ENCODE measurements around the gene RUFY4.
"Not testable (repeated sequence)": the region's sequence is repeated elsewhere in the genome, so short reads cannot be mapped to it uniquely, and the experiment has no call there.

RUFY4 gene

DNA sequence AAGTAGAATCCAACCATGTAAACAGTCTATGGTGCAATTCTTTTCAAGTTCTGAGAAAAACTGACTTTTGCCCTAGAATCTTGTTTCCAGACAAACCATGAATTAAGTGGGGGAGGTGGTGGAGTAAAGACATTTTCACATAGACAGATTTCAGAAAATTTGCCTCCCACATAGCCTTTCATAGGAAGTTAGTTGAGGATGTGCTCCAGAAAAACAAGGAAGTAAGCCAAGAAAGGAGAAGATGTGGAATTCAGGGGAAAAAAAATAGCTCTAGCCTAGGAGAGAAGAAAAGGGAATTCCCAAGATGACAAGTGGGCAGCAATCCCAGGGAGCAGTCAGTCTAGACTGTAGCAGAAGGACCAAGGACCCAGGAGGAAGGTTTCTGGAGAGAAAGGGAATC lies 17.4 kb downstream of the RUFY4 start:
- no peak for DNase-seq (ENCODE audit: low spot score)

DNA sequence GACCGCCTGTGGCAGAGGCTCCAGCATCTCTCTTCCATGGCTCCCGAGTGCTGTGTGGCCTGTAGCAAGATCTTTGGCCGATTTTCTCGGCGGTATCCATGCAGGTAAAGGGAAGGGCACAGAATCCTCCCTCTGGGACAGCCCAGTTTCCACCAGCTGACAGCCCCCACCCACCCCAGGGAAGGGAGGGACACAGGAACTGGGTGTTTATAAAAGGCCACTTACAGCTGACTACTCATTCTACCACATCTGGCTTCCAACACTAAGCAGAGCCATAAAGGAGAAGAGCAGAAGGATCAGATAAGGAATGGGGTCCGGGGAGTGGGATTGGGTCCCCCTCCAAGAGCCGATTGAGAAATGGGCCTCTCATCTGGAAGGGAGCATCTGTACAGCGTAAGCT lies 20.2 kb downstream of the RUFY4 start:
- DNase-seq (ENCODE audit: low spot score): no peak

DNA sequence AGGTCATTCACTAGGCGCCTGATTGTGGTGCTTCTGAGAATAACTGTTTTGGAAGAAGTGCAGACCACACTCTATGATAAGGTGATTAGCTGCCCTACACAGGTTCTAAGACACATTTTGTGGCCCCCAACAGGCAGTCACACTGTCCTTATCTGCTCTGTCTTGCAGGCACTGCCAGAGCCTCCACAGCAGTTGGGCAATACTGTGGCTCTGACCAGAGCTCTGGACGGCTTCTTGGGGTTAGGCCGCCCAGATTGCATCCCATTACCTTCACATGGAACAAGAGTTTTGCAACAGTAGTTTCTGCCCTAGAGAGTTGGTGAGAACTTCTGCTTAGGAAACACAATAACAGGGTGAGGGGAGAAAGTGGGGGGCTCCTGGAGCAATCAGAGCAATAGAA lies 22.7 kb downstream of the RUFY4 start:
- DNase-seq (ENCODE audit: low spot score): no peak

DNA sequence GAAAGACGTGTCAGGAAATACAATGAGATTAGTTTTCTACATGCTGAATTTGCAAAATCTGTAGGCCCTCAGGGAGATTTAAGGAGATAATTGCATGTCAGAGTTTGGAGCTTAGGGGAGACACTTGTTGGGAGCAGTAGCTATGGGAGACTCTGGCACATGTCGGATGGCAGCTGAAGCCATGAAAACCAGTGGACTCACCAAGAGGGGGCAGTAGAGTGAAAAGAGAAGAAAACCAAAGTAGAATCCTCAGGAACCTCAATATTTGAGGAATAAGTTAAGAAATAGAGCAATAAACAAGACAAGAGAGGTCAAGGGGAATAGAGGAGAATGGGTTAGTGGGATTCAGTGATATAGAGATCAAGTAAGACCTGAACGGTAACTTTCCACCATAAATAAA lies 24.8 kb downstream of the RUFY4 start:
- DNase-seq (ENCODE audit: low spot score): no peak

DNA sequence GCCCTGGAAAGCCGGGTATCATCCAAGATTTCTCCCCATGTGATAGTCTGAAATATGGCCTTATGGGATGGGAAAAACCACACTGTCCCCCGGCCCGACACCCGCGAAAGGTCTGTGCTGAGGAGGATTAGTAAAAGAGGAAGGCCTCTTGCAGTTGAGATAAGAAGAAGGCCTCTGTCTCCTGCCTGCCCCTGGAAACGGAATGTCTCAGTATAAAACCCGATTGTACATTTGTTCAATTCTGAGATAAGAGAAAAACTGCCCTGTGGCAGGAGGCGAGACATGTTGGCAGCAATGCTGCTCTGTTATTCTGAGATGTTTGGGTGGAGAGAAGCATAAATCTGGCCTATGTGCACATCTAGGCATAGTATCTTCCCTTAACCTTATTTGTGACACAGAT lies 26.8 kb downstream of the RUFY4 start:
- no peak for DNase-seq (ENCODE audit: low spot score)

DNA sequence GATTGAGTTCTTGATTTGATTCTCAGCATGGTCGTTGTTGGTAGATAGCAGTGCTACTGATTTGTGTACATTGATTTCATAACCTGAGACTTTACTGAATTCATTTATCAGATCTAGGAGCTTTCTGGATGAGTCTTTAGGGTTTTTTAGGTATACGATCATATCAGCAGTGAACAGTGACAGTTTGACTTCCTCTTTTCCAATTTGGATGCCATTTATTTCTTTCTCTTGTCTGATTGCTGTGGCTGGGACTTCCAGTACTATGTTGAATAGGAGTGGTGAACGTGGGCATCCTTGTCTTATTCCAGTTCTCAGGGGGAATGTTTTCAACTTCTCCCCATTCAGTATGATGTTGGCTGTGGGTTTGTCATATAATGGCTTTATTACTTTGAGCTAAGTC lies 28.9 kb downstream of the RUFY4 start:
- DNase-seq (ENCODE audit: low spot score): no peak

DNA sequence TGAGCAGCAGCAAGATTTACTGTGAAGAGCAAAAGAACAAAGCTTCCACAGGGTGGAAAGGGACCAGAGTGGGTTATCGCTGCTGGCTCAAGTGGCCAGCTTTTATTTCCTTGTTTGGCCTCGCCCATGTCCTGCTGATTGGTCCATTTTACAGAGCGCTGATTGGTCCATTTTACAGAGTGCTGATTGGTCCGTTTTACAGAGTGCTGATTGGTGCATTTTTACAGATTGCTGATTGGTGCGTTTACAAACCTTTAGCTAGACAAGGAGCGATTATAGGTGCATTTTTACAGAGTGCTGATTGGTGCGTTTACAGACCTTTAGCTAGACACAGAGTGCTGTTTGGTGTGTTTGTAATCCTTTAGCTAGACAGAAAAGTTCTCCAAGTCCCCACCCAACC lies 39.8 kb downstream of the RUFY4 start:
- DNase-seq (ENCODE audit: low spot score): not testable (repeated sequence)

DNA sequence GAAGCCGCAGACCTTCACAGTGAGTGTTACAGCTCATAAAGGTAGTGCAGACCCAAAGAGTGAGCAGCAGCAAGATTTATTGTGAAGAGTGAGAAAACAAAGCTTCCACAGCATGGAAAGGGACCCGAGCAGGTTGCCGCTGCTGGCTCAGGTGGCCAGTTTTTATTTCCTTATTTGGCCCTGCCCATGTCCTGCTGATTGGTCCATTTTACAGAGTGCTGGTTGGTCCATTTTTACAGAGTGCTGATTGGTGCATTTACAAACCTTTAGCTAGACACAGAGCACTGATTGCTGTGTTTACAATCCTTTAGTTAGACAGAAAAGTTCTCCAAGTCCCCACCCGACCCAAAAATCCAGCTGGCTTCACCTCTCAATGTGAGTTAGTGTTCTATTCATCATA lies 52.7 kb downstream of the RUFY4 start:
- DNase-seq (ENCODE audit: low spot score): not testable (repeated sequence)

DNA sequence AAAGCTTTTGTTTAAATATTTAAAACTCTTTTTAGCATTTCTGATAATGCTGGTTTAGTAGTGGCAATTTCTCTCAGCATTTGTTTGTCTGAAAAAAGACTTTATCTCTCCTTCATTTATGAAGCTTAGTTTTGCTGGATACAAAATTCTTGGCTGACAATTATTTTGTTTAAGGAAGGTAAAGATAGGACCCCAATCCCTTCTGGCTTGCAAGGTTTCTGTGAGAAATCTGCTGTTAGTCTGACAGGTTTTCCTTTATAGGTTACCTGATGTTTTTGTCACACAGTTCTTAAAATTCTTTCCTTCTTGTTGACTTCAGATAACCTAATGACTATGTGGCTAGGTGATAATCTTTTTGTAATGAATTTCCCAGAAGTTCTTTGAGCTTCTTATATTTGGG lies 53.2 kb downstream of the RUFY4 start:
- not testable (repeated sequence) for DNase-seq (ENCODE audit: low spot score)

DNA sequence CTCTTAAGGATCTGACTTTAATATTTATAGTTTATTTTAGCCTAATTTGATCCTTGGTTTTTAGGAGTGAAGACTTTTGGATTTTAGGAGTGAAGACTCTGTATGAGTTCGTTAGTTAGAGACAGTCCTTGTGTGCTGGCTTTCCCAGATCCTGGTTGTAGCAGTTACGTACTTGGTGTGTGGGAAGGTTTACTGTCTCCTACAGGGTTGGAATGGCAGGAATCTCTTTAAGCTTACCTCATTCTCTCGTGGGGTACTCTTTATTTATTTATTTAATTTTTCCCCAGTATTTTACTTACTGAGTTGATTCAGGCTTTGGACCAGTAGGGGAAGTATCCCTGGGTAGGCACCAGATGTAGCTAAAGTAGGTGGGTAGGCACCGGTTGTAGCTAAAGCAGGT lies 54.9 kb downstream of the RUFY4 start:
- DNase-seq (ENCODE audit: low spot score): no peak

DNA sequence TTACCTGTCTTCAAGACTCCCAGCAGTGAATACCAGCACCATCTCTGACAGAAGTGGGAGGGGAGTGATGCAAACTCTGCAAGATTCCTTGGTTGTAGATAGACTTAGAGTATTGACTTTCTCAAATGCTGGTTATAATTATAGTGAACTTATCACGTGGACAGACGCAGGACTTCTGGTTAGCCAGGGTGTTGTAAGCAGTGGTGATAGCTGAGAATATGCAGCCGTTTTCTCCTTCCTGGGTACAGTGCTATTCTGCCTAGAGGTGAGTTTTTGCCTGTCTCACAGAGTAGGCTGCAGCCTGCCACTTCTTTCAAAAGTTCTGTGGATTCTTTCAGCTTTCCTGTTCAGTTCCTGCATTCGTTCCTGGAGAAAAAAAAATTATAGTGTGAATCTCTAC lies 56.0 kb downstream of the RUFY4 start:
- no peak for DNase-seq (ENCODE audit: low spot score)

DNA sequence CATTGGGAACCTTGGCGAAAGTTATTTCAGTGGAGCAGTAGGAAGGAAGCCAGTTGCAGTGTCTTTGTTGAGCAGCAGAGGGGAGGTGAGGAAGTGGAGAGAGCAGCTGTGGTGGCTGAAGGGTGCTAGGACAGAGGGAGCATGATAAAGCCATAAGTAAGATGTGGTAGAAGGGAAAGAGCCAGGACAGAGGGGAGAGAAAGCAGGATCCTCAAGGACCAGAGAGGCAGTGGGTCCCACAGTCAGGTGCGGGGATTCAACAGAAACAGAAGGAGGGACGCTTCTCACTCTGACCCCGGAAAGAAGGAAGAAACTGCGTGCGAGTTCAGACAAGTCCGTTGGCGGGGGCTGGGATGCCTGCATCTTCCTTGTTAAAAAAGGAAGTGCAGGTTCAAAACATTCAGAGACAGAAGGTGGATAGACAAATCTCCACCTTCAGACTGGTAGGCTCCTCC lies 56.6 kb downstream of the RUFY4 start, which contains the start of gene CXCR2:
Gene CXCR2 (plus strand): TSS at position 403 of the 455 bp plus-strand sequence. CDS start 8,774 bp downstream, outside the sequence.
- DNase-seq (ENCODE audit: low spot score): no peak

DNA sequence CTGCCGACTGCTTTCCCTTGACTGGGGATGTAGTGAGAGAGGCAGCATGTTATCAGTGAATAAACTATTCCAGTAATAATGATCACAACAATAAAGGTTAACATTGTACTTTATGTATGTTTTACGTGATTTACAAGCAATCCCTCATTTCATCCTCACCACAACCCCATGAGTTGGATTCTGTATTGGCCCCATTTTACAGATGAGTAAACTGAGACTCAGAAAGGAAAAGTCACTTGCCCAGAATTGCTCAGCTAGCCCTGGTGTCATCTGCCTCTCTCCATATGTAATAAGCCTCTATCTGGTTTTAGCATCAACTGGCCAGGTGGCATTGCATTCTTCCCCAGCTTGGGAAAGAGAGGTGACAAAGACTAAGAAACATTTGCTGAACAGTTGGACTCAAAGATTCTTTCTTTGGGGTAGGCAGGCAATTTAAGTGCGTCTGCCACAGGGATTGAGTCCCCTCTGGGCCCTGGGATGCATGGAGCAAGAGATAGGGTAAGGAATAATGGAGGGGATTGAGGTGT lies 58.9 kb downstream of the RUFY4 start:
- DNase-seq (ENCODE audit: low spot score): no peak

DNA sequence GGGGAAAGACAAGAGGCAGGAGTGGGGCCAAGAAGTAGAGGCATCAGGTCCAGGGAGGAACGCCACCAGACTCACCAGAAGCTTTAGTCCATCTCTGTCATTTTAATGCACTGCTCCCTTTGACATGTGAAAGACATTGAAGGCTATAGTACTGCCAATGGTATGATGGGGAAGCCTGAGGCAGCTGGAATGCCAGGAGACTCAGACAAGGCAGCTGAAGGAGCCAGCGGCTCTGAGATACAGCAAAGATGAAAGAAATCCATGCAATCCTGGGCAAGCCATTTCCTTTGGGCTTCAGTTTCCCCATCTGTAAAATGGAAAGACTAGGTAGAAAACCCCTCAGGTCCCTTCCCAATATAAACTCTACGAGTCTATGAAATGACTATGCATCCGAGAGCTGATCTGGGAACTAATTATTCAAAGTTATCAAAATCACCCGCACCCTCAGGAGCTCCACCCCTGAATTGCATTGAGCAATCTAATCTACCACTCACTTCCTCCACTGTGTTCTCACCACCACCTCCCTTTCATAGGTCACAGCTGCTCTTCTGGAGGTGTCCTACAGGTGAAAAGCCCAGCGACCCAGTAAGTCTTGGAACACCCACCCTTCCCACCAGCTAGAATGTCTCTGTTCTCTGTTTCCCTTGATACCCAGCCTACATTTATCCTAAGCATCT lies 59.9 kb downstream of the RUFY4 start:
- DNase-seq (ENCODE audit: low spot score): no peak

DNA sequence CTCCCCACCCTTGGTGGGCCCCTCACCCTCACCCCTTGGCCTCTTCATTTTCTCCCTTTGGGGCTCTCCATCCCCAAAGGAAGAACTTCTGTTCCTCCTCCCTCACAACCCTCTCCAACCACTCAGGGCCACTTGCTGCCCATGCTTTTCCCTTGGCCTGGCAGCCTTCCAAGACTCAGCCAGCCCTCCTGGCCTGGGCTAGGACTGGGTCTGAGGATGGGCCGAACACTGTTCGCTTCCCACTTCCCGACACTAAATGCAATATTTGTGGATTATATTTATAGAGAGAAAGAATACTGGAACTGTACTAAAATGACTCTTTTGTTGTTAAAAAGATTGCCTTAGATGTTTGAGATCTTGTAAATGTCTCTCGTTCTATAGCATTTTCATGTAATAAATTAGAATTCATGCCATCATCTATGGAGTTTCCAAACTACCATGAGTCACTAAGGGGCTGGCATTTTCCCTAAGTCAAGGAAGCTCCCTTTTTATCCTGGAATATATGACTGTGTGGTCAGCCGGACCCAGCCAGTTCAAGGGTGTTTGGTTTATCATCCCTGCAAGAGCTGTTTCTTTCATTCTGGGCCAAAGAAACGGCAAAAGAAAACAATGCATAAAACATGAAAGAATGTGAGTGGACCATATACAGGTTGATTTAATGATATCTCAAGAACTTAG lies 60.5 kb downstream of the RUFY4 start:
- peak; percentile 27 for DNase-seq (ENCODE audit: low spot score)

DNA sequence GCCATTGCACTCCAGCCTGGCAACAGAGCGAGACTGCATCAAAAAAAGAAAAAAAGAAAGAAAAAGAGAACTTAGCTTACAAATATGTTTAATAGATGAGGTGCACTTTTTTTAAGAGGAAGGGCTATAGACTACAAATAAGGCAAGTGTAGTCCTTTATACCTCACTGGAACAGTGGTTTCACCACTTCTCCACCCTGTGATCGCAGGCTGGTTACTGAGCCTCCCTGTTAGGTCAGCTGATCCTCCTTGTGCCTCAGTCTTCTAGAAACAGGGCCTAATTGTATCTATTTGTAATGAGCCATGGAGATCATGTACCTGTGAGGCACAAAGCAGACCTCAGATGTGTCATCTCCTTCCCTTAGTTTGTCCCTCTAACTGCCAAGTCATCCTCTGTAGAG lies 61.3 kb downstream of the RUFY4 start:
- DNase-seq (ENCODE audit: low spot score): no peak

DNA sequence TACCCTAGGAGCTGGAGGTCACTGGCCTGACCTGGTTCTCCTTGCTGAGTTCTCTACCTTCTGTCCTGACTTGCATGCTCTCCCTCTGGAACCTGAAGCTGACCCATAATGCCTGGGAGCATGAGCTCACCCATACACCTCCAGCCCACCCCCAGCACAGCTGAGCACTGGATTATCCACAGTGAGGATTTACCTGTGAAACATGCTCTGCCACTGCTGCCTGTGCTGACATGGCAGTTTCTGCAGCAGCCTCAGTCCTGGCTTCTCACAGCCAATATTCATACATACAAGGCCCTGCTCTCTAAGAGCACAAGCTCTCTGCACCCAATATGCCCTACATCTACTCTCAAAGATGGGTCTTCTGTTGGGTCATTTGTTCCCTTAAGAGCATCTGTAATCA lies 61.8 kb downstream of the RUFY4 start:
- DNase-seq (ENCODE audit: low spot score): no peak

DNA sequence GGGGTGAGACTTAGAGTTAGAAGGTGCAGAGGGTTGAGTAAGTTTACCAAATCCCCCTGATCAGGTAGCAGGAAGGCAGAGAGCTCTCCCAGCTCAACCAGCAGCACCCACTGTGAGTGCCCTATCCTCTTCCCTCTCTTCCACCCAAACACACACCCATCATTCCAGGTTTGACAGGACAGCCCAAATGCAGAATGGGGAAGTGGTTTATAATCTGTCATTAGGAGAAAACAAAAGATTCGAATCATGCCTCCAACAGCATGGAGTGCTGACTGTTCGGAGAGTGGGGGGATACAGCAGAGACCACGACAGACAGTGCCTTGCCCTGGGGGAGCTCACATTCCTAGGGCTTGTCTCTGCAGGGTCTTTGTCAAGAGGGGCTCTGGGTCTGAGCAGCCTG lies 68.5 kb downstream of the RUFY4 start:
- DNase-seq (ENCODE audit: low spot score): no peak

DNA sequence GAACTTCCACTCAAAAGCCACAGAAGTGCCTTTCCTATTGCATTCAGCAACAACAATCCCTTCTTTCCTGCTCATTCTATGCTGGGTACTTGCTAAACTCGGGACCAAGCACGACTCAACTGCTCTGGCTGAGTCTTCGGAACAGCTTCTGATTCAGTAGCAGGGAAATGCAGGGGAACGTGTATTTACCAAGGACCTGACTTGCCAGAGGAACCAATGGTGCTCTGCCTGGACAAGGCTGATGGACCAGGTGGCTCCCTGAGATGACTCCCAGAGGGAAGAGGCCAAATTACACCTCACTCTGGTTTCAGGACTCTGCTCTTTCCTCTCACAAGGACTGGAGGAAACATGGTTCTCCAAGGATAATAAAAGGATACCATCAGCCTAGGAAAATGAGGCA lies 69.0 kb downstream of the RUFY4 start:
- no peak for DNase-seq (ENCODE audit: low spot score)

Measured in SW480 (cell line).